SK-N-MC (cell line): Measurements from ENCODE around the gene C9orf78.

Experiments
- DNase-seq: peaks from one replicate; pipeline ENCODE4 v3.0.0-alpha.2; 2011; ENCODE audit warnings: low read depth, low spot score
- H3K27ac ChIP-seq: fragments of 200-600 bp; sonication (generic); 2 replicates; pipeline ENCODE4 v1.5.1; 2016; ENCODE audit warnings: mixed run types
- H3K36me3 ChIP-seq: fragments of 200-600 bp; sonication (generic); 2 replicates; pipeline ENCODE4 v1.6.1; 2017; ENCODE audit warnings: antibody characterized with exemption, low read length, mixed read lengths; ENCODE audit not compliant: insufficient read depth
- H3K4me3 ChIP-seq: fragments of 200-600 bp; sonication (generic); 2 replicates; pipeline ENCODE4 v1.5.1; 2016
- H3K9ac ChIP-seq: fragments of 200-600 bp; sonication (generic); 2 replicates; pipeline ENCODE4 v1.8.0; 2017; ENCODE audit warnings: mixed run types, mixed read lengths; ENCODE audit not compliant: insufficient read length
- H3K9me3 ChIP-seq: fragments of 200-600 bp; sonication (generic); 2 replicates; pipeline ENCODE4 v1.6.1; 2017; ENCODE audit warnings: low read depth, mild to moderate bottlenecking, antibody characterized with exemption, low read length, moderate library complexity, mixed read lengths
- EZH2 ChIP-seq: fragments of 200-600 bp; sonication (generic); IDR thresholded peaks from one replicate; pipeline ENCODE4 v1.6.1; 2017; ENCODE audit warnings: antibody characterized with exemption
- FOXP2 ChIP-seq: optimal IDR thresholded peaks from 2 replicates; pipeline ENCODE3; 2011; ENCODE audit warnings: mild to moderate bottlenecking, moderate library complexity; ENCODE audit not compliant: insufficient read depth; ENCODE audit errors: extremely low read length, control extremely low read depth
- POLR2AphosphoS5 ChIP-seq: IDR thresholded peaks from 2 replicates; pipeline ENCODE4 v1.6.1; 2012; ENCODE audit warnings: mild to moderate bottlenecking, low read depth, low read length, borderline replicate concordance

The C9orf78 gene

DNA sequence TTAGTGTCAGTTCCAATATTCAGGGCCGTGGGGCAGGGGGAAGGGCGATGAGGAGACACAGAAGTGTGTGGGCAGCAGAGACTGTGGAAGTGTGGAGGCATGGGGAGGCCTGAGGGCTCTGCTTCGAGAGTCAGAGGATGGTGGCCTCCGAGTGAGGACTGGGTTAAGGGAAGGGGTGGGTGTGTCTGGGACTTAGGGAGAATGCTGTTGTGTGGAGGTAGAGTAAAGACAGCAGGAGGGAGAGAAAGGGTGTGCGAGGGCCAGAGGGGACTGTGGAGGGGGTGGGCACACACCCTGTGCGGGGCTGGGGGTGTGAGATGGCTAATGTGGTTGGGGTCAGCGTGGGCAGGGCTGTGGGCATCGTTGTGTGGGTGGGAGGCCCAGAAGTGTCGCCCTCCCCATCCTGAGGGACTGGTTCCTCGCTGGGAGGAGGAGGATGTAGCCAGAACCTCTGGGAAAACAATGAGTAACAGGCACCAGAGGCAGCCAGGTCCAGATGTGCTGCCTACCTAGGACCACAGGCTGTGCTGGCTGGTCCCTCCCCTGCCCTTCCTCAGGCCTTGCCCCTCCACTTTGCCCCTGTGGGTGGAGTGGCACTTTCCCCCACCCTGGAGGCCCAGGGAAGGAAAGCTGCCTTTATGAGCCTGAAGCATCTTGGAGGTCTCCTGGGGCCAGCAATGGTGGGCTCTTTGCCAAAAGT, 4.4 kb upstream of the C9orf78 start:
- H3K27ac ChIP-seq: no peak overlapping the region
- no peaks in the 10 kb centered on the region for H3K9me3 ChIP-seq
- H3K9ac ChIP-seq: no peak overlapping the region
- no peak for TF ChIP-seq EZH2
- TF ChIP-seq FOXP2: no peak
- no peak for TF ChIP-seq POLR2AphosphoS5
- no peak for DNase-seq
- H3K36me3 ChIP-seq: no peaks in the 10 kb centered on the region
- H3K4me3 ChIP-seq: no peak overlapping the region

DNA sequence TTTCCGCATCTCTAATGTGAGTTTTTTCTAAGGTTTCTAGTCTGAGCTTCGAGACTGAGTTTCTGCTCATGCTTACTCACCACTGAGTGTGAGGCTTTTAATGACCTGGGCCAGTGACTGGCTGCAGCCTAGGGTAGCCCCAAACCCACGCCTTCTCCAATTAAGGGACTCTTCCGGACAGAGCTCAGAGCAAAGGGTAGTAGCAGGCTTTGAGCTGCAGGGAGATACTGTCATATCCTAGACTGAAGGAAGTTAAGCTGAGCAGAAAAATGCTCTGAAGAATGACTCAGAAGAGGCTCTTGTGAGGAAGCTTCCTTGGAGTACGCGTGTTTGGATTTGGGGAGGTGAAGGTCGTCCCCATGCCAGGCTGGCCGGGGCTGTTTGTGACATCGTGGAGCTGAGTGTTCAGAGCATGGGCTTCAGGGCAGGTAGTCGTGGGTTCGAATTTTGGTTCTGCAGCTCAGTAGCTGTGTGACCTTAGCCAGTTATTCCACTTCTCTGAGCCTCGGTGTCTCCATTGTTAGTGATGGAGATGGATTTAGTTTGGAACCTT, 3.7 kb upstream of the C9orf78 start:
- TF ChIP-seq EZH2: no peak
- TF ChIP-seq POLR2AphosphoS5: no peak
- no peak for TF ChIP-seq FOXP2
- Histone ChIP-seq H3K36me3 (no peaks in the 10 kb centered on the region), H3K4me3 (no peak overlapping the region), H3K27ac (no peak overlapping the region), H3K9ac (no peak overlapping the region), H3K9me3 (no peaks in the 10 kb centered on the region)
- DNase-seq: no peak

DNA sequence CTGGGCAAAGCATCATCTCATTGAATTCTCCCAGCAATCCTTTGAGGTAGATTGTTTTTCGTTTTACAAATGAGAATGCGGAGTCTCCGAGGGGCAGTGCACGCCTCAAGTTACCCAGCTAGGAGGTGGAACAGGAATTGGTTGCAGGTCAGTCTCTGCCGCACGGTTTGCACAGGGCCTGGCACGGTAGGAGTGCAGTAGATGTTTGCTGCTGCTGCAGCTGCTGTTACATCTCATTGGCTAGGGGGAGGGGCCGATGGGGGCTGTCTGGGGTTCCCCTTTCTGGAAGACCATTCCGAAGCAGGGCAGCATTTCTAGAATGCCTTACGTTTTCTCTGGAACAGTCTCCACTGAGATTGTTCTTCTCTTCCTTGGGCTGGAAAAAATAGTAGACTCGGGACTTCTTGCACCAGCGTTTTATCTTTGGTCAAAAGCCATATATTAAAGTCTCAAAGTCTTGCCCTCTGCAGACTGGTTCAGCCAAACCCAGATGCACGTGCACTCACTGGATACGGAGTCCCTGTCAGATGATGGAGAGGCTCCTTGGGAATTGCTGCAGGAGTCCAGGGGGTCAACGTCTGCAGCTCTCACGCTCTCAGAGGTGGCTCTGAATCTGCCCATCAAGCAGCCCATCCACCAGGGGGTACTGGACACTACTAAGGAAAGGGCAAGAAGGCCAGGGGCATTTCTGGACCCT, 1.4 kb upstream of the C9orf78 start:
- no peak for DNase-seq
- Histone ChIP-seq H3K9me3 (no peaks in the 10 kb centered on the region), H3K27ac (no peak overlapping the region), H3K4me3 (peak overlapping the region; percentile 80), H3K9ac (peak overlapping the region; percentile 71), H3K36me3 (peaks cover 18% of the 10 kb centered on the region)
- no peak for TF ChIP-seq FOXP2
- no peak for TF ChIP-seq POLR2AphosphoS5
- TF ChIP-seq EZH2: no peak

- Histone ChIP-seq H3K9ac (peak overlapping the region; percentile 71), H3K36me3 (peaks cover 24% of the 10 kb centered on the region), H3K27ac (no peak overlapping the region), H3K9me3 (no peaks in the 10 kb centered on the region), H3K4me3 (peak overlapping the region; percentile 80)
- TF ChIP-seq POLR2AphosphoS5 (no peak), FOXP2 (no peak), EZH2 (no peak)
- DNase-seq: no peak
Observed at GRCh38 chr9:129835860-129836223, 767 bp upstream of the C9orf78 start.

DNA sequence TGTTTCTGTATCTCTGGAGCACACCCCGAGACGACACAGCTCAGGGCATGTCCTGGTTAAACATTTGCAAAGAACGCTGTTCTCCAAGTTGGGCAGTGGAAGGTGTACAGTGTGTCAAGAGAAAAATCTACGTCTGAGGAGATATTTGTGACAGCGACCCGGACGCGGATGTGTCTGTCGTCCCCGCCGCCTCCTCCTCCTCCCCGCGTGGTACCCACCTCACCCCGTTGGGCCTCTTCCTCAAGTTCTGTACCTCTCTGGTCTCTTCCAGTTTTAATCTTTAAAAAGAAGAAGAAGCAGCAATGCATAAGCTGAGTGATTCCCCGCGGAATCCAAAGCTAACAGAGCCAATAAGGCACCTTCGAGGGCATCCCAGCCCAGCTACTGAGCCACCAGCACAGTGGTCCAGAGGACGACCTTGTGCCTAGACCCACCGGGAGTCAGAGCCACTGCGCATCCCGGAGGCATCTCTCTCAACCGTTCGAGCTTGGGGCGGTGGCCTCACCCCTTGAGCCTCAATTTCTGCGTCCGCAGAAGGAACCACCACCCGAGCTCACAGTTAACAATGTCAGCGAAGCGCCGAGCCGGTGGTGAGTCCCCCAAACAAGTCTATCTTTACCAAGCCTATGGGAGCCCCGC, 467 bp downstream of the C9orf78 start:
- Histone ChIP-seq H3K4me3 (peak overlapping the region; percentile 80), H3K27ac (no peak overlapping the region), H3K9ac (peak overlapping the region; percentile 77), H3K9me3 (no peaks in the 10 kb centered on the region), H3K36me3 (peaks cover 35% of the 10 kb centered on the region)
- TF ChIP-seq POLR2AphosphoS5 (no peak), EZH2 (no peak), FOXP2 (no peak)
- DNase-seq: no peak

GRCh38 chr9:129832982-129833381, 2.1 kb downstream of the C9orf78 start:
- peaks cover 49% of the 10 kb centered on the region for H3K36me3 ChIP-seq
- H3K9me3 ChIP-seq: no peaks in the 10 kb centered on the region
- DNase-seq: no peak
- no peak overlapping the region for H3K4me3 ChIP-seq
- no peak overlapping the region for H3K27ac ChIP-seq
- no peak overlapping the region for H3K9ac ChIP-seq
- no peak for TF ChIP-seq EZH2
- TF ChIP-seq FOXP2: no peak
- no peak for TF ChIP-seq POLR2AphosphoS5

DNA sequence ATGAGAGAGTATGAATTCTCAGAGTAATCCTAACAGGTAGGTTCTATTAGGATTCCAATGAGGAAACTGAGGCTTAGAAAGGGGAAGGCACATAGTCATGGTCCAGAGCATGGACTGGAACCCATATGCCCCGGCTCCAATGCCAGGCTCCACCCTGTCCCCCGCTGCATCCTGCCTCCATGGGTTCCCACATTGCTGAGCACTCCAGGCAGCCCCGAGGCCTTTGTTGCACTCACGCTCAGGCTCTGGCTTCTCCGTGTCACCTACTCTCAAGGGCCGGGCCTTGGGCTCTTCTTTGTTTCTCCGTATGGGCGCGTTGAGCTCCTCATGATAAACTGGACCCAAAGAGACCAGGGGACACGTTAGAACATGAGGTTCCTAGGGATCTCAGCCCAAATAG, 6.1 kb downstream of the C9orf78 start:
- Histone ChIP-seq H3K9me3 (no peaks in the 10 kb centered on the region), H3K9ac (no peak overlapping the region), H3K4me3 (no peak overlapping the region), H3K27ac (no peak overlapping the region), H3K36me3 (peaks cover 50% of the 10 kb centered on the region)
- no peak for TF ChIP-seq FOXP2
- TF ChIP-seq POLR2AphosphoS5: no peak
- no peak for TF ChIP-seq EZH2
- no peak for DNase-seq

DNA sequence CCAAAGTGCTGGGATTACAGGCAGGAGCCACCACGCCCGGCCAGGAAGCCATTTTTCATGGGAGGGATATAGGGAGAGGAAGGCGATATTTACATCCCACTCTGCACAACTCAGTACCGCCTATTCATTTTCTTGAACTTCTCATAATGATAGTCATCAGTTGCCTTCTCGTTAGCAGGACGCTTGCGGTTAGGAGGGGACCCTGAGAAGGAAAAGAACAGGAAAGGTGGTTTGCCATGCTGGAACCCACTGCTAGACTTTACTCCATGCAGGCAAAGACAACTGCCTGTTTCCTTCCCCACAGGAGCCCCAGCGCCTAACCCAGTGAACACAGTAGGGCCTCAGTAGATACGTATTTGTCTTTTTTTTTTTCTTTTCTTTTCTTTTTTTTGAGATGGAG, 7.0 kb downstream of the C9orf78 start:
- no peak overlapping the region for H3K4me3 ChIP-seq
- H3K9ac ChIP-seq: no peak overlapping the region
- peaks cover 44% of the 10 kb centered on the region for H3K36me3 ChIP-seq
- H3K27ac ChIP-seq: no peak overlapping the region
- TF ChIP-seq EZH2 (no peak), POLR2AphosphoS5 (no peak), FOXP2 (no peak)
- H3K9me3 ChIP-seq: no peaks in the 10 kb centered on the region
- DNase-seq: no peak
